GM06990 (cell line): Measurements from ENCODE around the gene KRTAP10-2.
"Not testable (repeated sequence)": the region's sequence is repeated elsewhere in the genome, so short reads cannot be mapped to it uniquely, and the experiment has no call there.

Source experiments
- DNase-seq: peaks from one replicate; pipeline ENCODE4 v3.0.0-alpha.2; 2011; ENCODE audit not compliant: insufficient read length; ENCODE audit errors: extremely low read depth
- H3K27me3 ChIP-seq: replicated peaks from 2 replicates; pipeline ENCODE4 v1.6.0; 2011; ENCODE audit warnings: low read length; ENCODE audit not compliant: control insufficient read depth, insufficient read depth
- H3K36me3 ChIP-seq: 2 replicates; pipeline ENCODE4 v1.5.1; 2011; ENCODE audit warnings: low read length; ENCODE audit not compliant: control insufficient read depth, insufficient read depth
- H3K4me3 ChIP-seq: replicated peaks from 2 replicates; pipeline ENCODE4 v1.5.1; 2011; ENCODE audit warnings: low read depth, mild to moderate bottlenecking, control low read depth, low read length
- CTCF ChIP-seq: IDR thresholded peaks from 2 replicates; pipeline ENCODE4 v1.5.1; 2011; ENCODE audit warnings: low read length, control low read depth, mild to moderate bottlenecking, inconsistent platforms; ENCODE audit not compliant: insufficient read depth, poor library complexity, severe bottlenecking

Gene KRTAP10-2

GRCh38 chr21:44550807-44551206 lies 498 bp downstream of the KRTAP10-2 start:
- no peaks in the 10 kb centered on the region; the same call in 1 of the 2 replicates for H3K27me3 ChIP-seq
- no peak overlapping the region for H3K4me3 ChIP-seq
- no peaks in the 10 kb centered on the region for H3K36me3 ChIP-seq
- no peak for TF ChIP-seq CTCF
- DNase-seq = no peak

GRCh38 chr21:44550285-44550684 lies 1.0 kb downstream of the KRTAP10-2 start:
- H3K4me3 ChIP-seq, H3K36me3 ChIP-seq, DNase-seq, H3K27me3 ChIP-seq: not testable (repeated sequence)

- Histone ChIP-seq H3K4me3 (no peak overlapping the region), H3K27me3 (no peaks in the 10 kb centered on the region; the same call in 1 of the 2 replicates), H3K36me3 (no peaks in the 10 kb centered on the region)
- TF ChIP-seq CTCF = no peak
- no peak for DNase-seq
Observed at GRCh38 chr21:44549525-44550211, 1.6 kb downstream of the KRTAP10-2 start.

GRCh38 chr21:44548922-44549321 lies 2.4 kb downstream of the KRTAP10-2 start:
- no peaks in the 10 kb centered on the region; the same call in 1 of the 2 replicates for H3K27me3 ChIP-seq
- H3K36me3 ChIP-seq = no peaks in the 10 kb centered on the region
- TF ChIP-seq CTCF = no peak
- H3K4me3 ChIP-seq = no peak overlapping the region
- DNase-seq = no peak

GRCh38 chr21:44548381-44548780 lies 2.9 kb downstream of the KRTAP10-2 start:
- Histone ChIP-seq H3K4me3 (no peak overlapping the region), H3K36me3 (no peaks in the 10 kb centered on the region), H3K27me3 (no peaks in the 10 kb centered on the region; the same call in 1 of the 2 replicates)
- no peak for TF ChIP-seq CTCF
- DNase-seq = no peak

GRCh38 chr21:44547656-44548331 lies 3.5 kb downstream of the KRTAP10-2 start:
- no peak for TF ChIP-seq CTCF
- DNase-seq = no peak
- Histone ChIP-seq H3K36me3 (no peaks in the 10 kb centered on the region), H3K4me3 (no peak overlapping the region), H3K27me3 (no peaks in the 10 kb centered on the region; the same call in 1 of the 2 replicates)
